Measurements from ENCODE around the gene GALNT6. TPM values are rescaled to one million over a fixed set of nuclear protein-coding genes. Genes with fewer than 3 reads are reported as not detected.

GALNT6 gene
- total RNA-seq, 1 experiment from 2014 or later = 73.0 TPM

- Histone ChIP-seq H3K79me2 (ENCODE audit: low read depth) (no peaks in the 10 kb centered on the region), H3K4me1 (replicated peaks; ENCODE audit: insufficient read depth) (no peaks in the 10 kb centered on the region), H2AFZ (no peak overlapping the region), H3K4me2 (no peak overlapping the region), H3K9me3 (ENCODE audit: insufficient read depth, low read depth) (no peaks in the 10 kb centered on the region), H3K36me3 (ENCODE audit: low read depth) (peaks cover 17% of the 10 kb centered on the region; the same call in 1 of the 2 replicates), H3K4me3 (no peak overlapping the region), H3K27ac (no peak overlapping the region), H3F3A (ENCODE audit: insufficient read depth, low read depth) (no peaks in the 10 kb centered on the region), H3K9me2 (ENCODE audit: insufficient read depth) (no peaks in the 10 kb centered on the region), H4K20me1 (ENCODE audit: insufficient read depth) (0 out of 2 replicates have a peak, but pooled peaks cover 4% of the 10 kb centered on the region), H3K27me3 (ENCODE audit: insufficient read depth, low read depth) (no peaks in the 10 kb centered on the region)
- POLR2A ChIA-PET (ENCODE audit: unreplicated experiment) = no interaction called here
- BruUV-seq (replicated peaks) = no TSS peak
- intact Hi-C loops (cut with micrococcal nuclease; ENCODE audit: unreplicated experiment) = no loop called here
- TF ChIP-seq CTCF (conservative IDR thresholded peaks at IDR 0.05) = no peak
- no peak for TF ChIP-seq EZH2 (IDR thresholded peaks at IDR 0.05; ENCODE audit: low read depth)
- CTCF ChIA-PET = no interaction called here
- DNase-seq = no peak
Measured at GRCh38 chr12:51362747-51363342, 28.4 kb downstream of the GALNT6 start.

- no peaks in the 10 kb centered on the region for H3K27me3 ChIP-seq (ENCODE audit: insufficient read depth, low read depth)
- ChIA-PET CTCF (interaction anchor here (0.5 kb wide), 1 partner anchor 85 kb away, joined by 5 read pairs; no protein-coding TSS in a partner anchor), POLR2A (ENCODE audit: unreplicated experiment) (no interaction called here)
- no peaks in the 10 kb centered on the region for H3F3A ChIP-seq (ENCODE audit: insufficient read depth, low read depth)
- peaks cover 12% of the 10 kb centered on the region; the same call in 1 of the 2 replicates for H3K36me3 ChIP-seq (ENCODE audit: low read depth)
- H3K9me2 ChIP-seq (ENCODE audit: insufficient read depth) = no peaks in the 10 kb centered on the region
- no peak for DNase-seq
- no peak overlapping the region for H2AFZ ChIP-seq
- intact Hi-C loops (cut with micrococcal nuclease; ENCODE audit: unreplicated experiment) = no loop called here
- H3K4me2 ChIP-seq = no peak overlapping the region
- 0 out of 2 replicates have a peak, but pooled peaks cover 4% of the 10 kb centered on the region for H4K20me1 ChIP-seq (ENCODE audit: insufficient read depth)
- H3K27ac ChIP-seq = no peak overlapping the region
- TF ChIP-seq CTCF (conservative IDR thresholded peaks at IDR 0.05) = no peak
- TF ChIP-seq EZH2 (IDR thresholded peaks at IDR 0.05; ENCODE audit: low read depth) = no peak
- H3K79me2 ChIP-seq (ENCODE audit: low read depth) = no peaks in the 10 kb centered on the region
- no TSS peak for BruUV-seq (replicated peaks)
- H3K4me3 ChIP-seq = no peak overlapping the region
- H3K4me1 ChIP-seq (replicated peaks; ENCODE audit: insufficient read depth) = no peaks in the 10 kb centered on the region
- no peaks in the 10 kb centered on the region for H3K9me3 ChIP-seq (ENCODE audit: insufficient read depth, low read depth)
Measured at GRCh38 chr12:51362307-51362706, 28.9 kb downstream of the GALNT6 start.

- POLR2A ChIA-PET (ENCODE audit: unreplicated experiment) = no interaction called here
- no peak overlapping the region for H3K4me2 ChIP-seq
- TF ChIP-seq CTCF (conservative IDR thresholded peaks at IDR 0.05) (no peak), EZH2 (IDR thresholded peaks at IDR 0.05; ENCODE audit: low read depth) (no peak)
Measured at GRCh38 chr12:51361161-51362016, 29.8 kb downstream of the GALNT6 start.

More at GRCh38 chr12:51361161-51362016, 29.8 kb downstream of the GALNT6 start:
- Histone ChIP-seq H3K4me1 (replicated peaks; ENCODE audit: insufficient read depth) (no peaks in the 10 kb centered on the region), H4K20me1 (ENCODE audit: insufficient read depth) (0 out of 2 replicates have a peak, but pooled peaks cover 4% of the 10 kb centered on the region), H3K27ac (no peak overlapping the region), H3F3A (ENCODE audit: insufficient read depth, low read depth) (no peaks in the 10 kb centered on the region), H3K4me3 (no peak overlapping the region), H3K27me3 (ENCODE audit: insufficient read depth, low read depth) (no peaks in the 10 kb centered on the region), H3K9me3 (ENCODE audit: insufficient read depth, low read depth) (no peaks in the 10 kb centered on the region), H3K79me2 (ENCODE audit: low read depth) (no peaks in the 10 kb centered on the region), H2AFZ (no peak overlapping the region), H3K9me2 (ENCODE audit: insufficient read depth) (no peaks in the 10 kb centered on the region), H3K36me3 (ENCODE audit: low read depth) (peaks cover 11% of the 10 kb centered on the region; the same call in 1 of the 2 replicates)
- DNase-seq = no peak
- BruUV-seq (replicated peaks) = no TSS peak
- intact Hi-C loops (cut with micrococcal nuclease; ENCODE audit: unreplicated experiment) = no loop called here
- CTCF ChIA-PET = no interaction called here

Data from PC-9 (cell line).